VCaP (cell line): ENCODE measurements around the gene MID1.
A peak's percentile ranks its signal among the peaks of the same experiment; 100 is the strongest.

Source experiments
- H3K27ac ChIP-seq: fragments of 450-650 bp; 2 replicates; pipeline ENCODE4 v1.5.1; 2017
- CTCF ChIP-seq: fragments of 450-650 bp; conservative IDR thresholded peaks from 2 replicates; pipeline ENCODE4 v1.5.1; 2017; ENCODE audit warnings: mild to moderate bottlenecking, moderate library complexity

Gene MID1

GRCh38 chrX:10582945-10583344 lies 37.4 kb downstream of the MID1 start:
- no peak overlapping the region for H3K27ac ChIP-seq
- TF ChIP-seq CTCF, result no peak

GRCh38 chrX:10582215-10582733 lies 38.1 kb downstream of the MID1 start:
- TF ChIP-seq CTCF, result no peak

GRCh38 chrX:10579112-10580011 lies 41.0 kb downstream of the MID1 start:
- no peak for TF ChIP-seq CTCF
- H3K27ac ChIP-seq, result no peak overlapping the region

More at GRCh38 chrX:10582215-10582733, 38.1 kb downstream of the MID1 start:
- H3K27ac ChIP-seq, result peak overlapping the region; percentile 20; the same call in 1 of the 2 replicates

GRCh38 chrX:10578527-10578926 lies 41.9 kb downstream of the MID1 start:
- no peak for TF ChIP-seq CTCF
- no peak overlapping the region for H3K27ac ChIP-seq

DNA sequence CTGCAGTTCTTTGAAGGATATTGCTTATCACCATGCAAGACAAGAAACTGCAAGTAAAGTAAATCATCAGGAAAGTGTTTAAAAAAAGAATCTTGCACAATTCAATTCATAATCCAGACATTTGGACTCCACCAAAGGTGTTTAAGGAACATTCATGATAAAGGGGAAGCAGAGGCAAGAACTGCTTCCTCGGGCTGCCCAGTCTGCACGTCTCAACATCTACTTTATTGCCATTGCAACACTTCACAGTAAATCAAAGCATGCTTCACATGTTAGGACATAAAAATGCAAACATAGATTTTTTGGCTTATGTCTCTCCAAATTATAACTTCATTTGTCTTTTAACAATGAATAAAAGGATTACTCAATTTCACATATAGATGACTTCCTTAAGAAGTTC lies 42.5 kb downstream of the MID1 start:
- TF ChIP-seq CTCF, result no peak
- H3K27ac ChIP-seq, result no peak overlapping the region

DNA sequence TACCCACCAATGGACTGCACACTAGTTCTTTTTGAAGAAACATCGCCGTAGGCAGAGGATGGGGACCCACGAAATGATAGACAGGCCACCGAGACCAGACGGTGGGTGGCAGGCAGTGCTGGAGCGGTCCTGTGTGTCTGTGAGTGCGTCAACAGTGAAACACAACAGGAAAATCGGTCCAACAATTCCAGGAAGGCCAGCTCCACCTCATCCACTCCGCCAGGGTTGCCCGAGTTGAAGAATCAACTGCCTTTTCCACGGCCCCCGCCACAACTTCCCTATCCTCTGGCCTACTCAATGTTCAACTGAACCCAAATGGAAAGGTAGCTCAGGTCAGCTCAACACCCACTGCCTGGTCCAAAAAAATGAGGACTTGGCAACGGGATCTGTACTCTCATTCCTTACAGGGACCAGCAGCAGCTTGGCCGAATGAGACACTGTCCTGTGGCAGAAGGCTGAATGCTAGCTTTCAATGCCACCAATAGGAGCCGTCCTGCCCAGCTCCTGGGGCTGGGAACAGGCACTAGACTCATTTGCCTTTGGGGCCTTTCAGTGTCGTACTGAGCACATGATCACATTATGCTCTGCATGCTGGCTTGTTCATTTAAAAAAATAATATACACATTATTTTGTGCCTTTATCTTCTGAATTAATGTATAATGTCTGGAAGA lies 43.5 kb downstream of the MID1 start:
- no peak for TF ChIP-seq CTCF
- H3K27ac ChIP-seq, result no peak overlapping the region

GRCh38 chrX:10576186-10576585 lies 44.2 kb downstream of the MID1 start:
- TF ChIP-seq CTCF, result no peak
- no peak overlapping the region for H3K27ac ChIP-seq
